Endothelial cell of umbilical vein (primary cell): ENCODE measurements around the gene PPP5C. TPM values are rescaled to one million over a fixed set of nuclear protein-coding genes. Genes with fewer than 3 reads are reported as not detected.

Experiments
- BruUV-seq: library from RNA; stranded (reverse); fragments of 400-500 nt; replicated peaks from 2 replicates; lab custom pipeline; 2021; lab: Mats Ljungman, UMichigan
- CTCF ChIA-PET: fragments of 300-600, 350-600 bp; sonication (Branson Sonifier 250); formaldehyde crosslinking; loops from one replicate; lab custom pipeline; 2021; ENCODE audit warnings: antibody characterized with exemption, inconsistent platforms; lab: Charles Lee
- POLR2A ChIA-PET: fragments of 300-600, 350-600 bp; sonication (Branson Sonifier 250); formaldehyde crosslinking; loops from one replicate; lab custom pipeline; 2021; ENCODE audit warnings: antibody characterized with exemption, inconsistent platforms; lab: Charles Lee
- DNase-seq: peaks from one replicate; pipeline ENCODE4 v3.0.0-alpha.2; 2011; ENCODE audit warnings: low read depth, low spot score
- FAIRE-seq: peaks from 2 replicates; lab custom pipeline; 2011; peaks lifted over from hg19 to GRCh38; lab: Jason Lieb, UNC
- H2AFZ ChIP-seq: 2 replicates; pipeline ENCODE4 v1.6.0; 2012; ENCODE audit warnings: low read depth, low read length, control low read depth, inconsistent platforms
- H3K27ac ChIP-seq: 2 replicates; pipeline ENCODE4 v1.5.1; 2011; ENCODE audit warnings: low read depth, mild to moderate bottlenecking, control low read depth, low read length, moderate library complexity; ENCODE audit not compliant: insufficient read depth
- H3K27me3 ChIP-seq, 2 experiments: 2 replicates each; pipeline versions ENCODE4 v1.6.0 to v1.6.1; 2011; ENCODE audit warnings: low read length in 2 of 2, mixed read lengths in 1 of 2; ENCODE audit not compliant: control insufficient read depth in 2 of 2, insufficient read depth in 2 of 2
- H3K36me3 ChIP-seq, 2 experiments: 2 replicates in 1 of 2; 3 replicates in 1 of 2; pipeline ENCODE4 v1.5.1; 2011; ENCODE audit warnings: low read length in 2 of 2, mild to moderate bottlenecking in 1 of 2, moderate library complexity in 1 of 2; ENCODE audit not compliant: control insufficient read depth in 2 of 2, insufficient read depth in 2 of 2; ENCODE audit errors: extremely low read depth in 1 of 2
- H3K4me1 ChIP-seq: 3 replicates; pipeline ENCODE4 v1.5.1; 2011; ENCODE audit warnings: mild to moderate bottlenecking, low read length; ENCODE audit not compliant: control insufficient read depth, insufficient read depth; ENCODE audit errors: extremely low read depth
- H3K4me2 ChIP-seq: 2 replicates; pipeline ENCODE4 v1.6.1; 2011; ENCODE audit warnings: low read length, control low read depth, mixed read lengths; ENCODE audit not compliant: insufficient read depth
- H3K4me3 ChIP-seq, 3 experiments: fragments of 200-600 bp in 1 of 3; sonication (generic), shearing (Covaris generic) in 1 of 3; replicated peaks in 1 of 3; 2 replicates each; pipeline ENCODE4 v1.5.1; 2011 to 2016; ENCODE audit warnings: control low read depth in 3 of 3, low read length in 3 of 3, mild to moderate bottlenecking in 2 of 3, inconsistent platforms in 1 of 3, low read depth in 1 of 3, moderate library complexity in 1 of 3; ENCODE audit not compliant: insufficient read depth in 1 of 3
- H3K79me2 ChIP-seq: 2 replicates; pipeline ENCODE4 v1.6.0; 2012; ENCODE audit warnings: low read length, inconsistent platforms; ENCODE audit not compliant: control insufficient read depth, insufficient read depth
- H3K9ac ChIP-seq: replicated peaks from 2 replicates; pipeline ENCODE3; 2011; ENCODE audit warnings: low read length, control low read depth; ENCODE audit not compliant: insufficient read depth; ENCODE audit errors: extremely low read depth
- H3K9me1 ChIP-seq: replicated peaks from 3 replicates; pipeline ENCODE4 v1.6.0; 2011; ENCODE audit warnings: mild to moderate bottlenecking, low read length; ENCODE audit not compliant: control insufficient read depth, insufficient read depth; ENCODE audit errors: extremely low read depth
- H3K9me3 ChIP-seq: replicated peaks from 2 replicates; pipeline ENCODE4 v1.5.1; 2012; ENCODE audit warnings: low read length, inconsistent platforms; ENCODE audit not compliant: control insufficient read depth, insufficient read depth
- H4K20me1 ChIP-seq: replicated peaks from 2 replicates; pipeline ENCODE3; 2011; ENCODE audit warnings: mild to moderate bottlenecking, low read length; ENCODE audit not compliant: control insufficient read depth, insufficient read depth; ENCODE audit errors: extremely low read depth
- EZH2 ChIP-seq: IDR thresholded peaks from 2 replicates; pipeline ENCODE4 v1.6.1; 2012; ENCODE audit warnings: borderline replicate concordance, low read depth, mild to moderate bottlenecking, moderate library complexity, low read length, inconsistent platforms; ENCODE audit not compliant: severe bottlenecking
- FOS ChIP-seq: IDR thresholded peaks from 2 replicates; pipeline ENCODE4 v1.6.1; 2011; ENCODE audit warnings: mild to moderate bottlenecking, low read length, moderate library complexity, borderline replicate concordance; ENCODE audit not compliant: insufficient read depth
- GATA2 ChIP-seq: IDR thresholded peaks from 2 replicates; pipeline ENCODE4 v1.7.0; 2011; ENCODE audit warnings: low read depth, mild to moderate bottlenecking, moderate library complexity, mixed read lengths, low read length; ENCODE audit not compliant: insufficient read length, insufficient read depth
- JUN ChIP-seq: IDR thresholded peaks from 2 replicates; pipeline ENCODE4 v1.6.1; 2011; ENCODE audit warnings: borderline replicate concordance, low read depth; ENCODE audit not compliant: insufficient read length, insufficient read depth
- MYC ChIP-seq: IDR thresholded peaks from one replicate; pipeline ENCODE4 v1.6.1; 2011; ENCODE audit warnings: mild to moderate bottlenecking, low read depth, low read length
- POLR2A ChIP-seq: IDR thresholded peaks from 2 replicates; pipeline ENCODE4 v1.6.1; 2012; ENCODE audit warnings: low read depth, mild to moderate bottlenecking, control low read depth, low read length
- POLR2AphosphoS5 ChIP-seq: IDR thresholded peaks from 2 replicates; pipeline ENCODE4 v1.6.1; 2012; ENCODE audit warnings: low read depth, mild to moderate bottlenecking, control low read depth, low read length, moderate library complexity; ENCODE audit not compliant: insufficient read depth
- dilution Hi-C: fragments of 300-500 bp; cut with MboI; formaldehyde crosslinking; loops from one replicate; pipeline ENCODE4 v1.15.0; 2019; ENCODE audit warnings: low sequenced_read_pairs; ENCODE audit not compliant: extremely low pct_ligation_motif_present
- intact Hi-C: fragments of 100-400 bp; cut with micrococcal nuclease; formaldehyde crosslinking; loops from one replicate; pipeline ENCODE4 v1.10.0; 2022
- polyA plus RNA-seq, 4 experiments: library from polyadenylated mRNA; depleted of rRNA in 3 of 4; stranded (reverse) in 3 of 4; unstranded in 1 of 4; fragments of >200 nt; gene quantifications; 2 replicates each; pipeline versions ENCODE4 v1.2.1 to v1.2.3, GENCODE V29; 2011 to 2012; ENCODE audit warnings: missing spikeins in 1 of 4
- total RNA-seq: library from RNA; stranded (reverse); gene quantifications from 2 replicates; pipeline ENCODE4 v1.2.3, GENCODE V29; 2021
- TF ChIP-seq, protein P1 (sequence below), 2 donors: IDR thresholded peaks; 1 replicate in 1 of 2; 2 replicates in 1 of 2; pipeline ENCODE4 v1.5.1; 2011; ENCODE audit warnings: low read length in 2 of 2, mild to moderate bottlenecking in 2 of 2, moderate library complexity in 2 of 2, control low read depth in 1 of 2, inconsistent platforms in 1 of 2, low read depth in 1 of 2; ENCODE audit not compliant: insufficient read depth in 1 of 2; ENCODE audit errors: extremely low read depth in 1 of 2
- TF ChIP-seq, protein P2 (sequence below): IDR thresholded peaks from 2 replicates; pipeline ENCODE4 v1.6.1; 2011; ENCODE audit not compliant: insufficient read depth, insufficient read length

PPP5C gene
- total and polyA plus RNA-seq, 2 donors (not counting 3 experiments of a cell fraction or from before 2014, with no cell fraction given) = 114 to 172 TPM

DNA sequence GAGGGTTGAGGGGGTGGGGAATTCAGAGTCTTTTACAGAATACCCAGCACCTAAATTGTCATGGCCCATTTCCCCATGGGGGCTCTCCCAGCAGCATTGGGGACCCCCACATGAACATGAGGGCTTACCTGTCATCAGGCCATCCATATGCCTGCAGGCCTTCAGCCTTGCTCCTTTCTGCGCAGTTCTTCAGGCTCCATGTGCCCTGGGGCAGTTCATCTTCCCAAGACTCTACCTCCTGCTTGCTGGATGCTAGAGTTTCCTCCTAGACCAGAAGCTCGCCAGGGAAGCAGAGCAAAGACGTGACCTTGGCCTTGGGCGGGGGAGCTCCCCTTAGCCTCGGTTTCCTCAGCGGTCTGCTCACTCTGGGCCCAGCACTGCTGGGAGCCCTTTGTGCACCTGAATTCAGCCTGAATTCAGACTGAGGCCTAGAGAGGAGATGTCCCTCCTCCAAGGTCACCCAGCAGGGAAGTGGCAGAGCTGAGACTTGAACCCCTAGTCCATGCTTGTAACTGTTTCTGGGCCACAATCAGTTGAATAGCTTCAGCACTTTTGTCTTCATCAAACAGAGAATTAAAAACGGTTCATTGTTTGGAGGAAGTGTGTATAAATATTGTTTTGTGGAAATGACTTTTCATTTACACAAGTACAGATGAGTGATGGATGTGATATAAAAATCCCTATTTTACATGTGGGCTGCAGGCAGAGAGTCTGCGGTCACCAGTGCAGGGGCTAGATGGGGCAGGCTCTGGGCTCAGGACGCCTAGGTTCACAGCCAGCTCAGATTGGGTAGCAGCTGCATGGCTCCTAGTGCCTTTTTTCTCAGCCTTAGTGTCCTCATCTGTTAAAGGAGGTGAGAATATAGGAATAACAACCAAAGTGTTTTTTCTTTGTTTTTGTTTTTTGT, 9.5 kb downstream of the PPP5C start:
- Histone ChIP-seq H3K4me3 (no peak overlapping the region), H3K27ac (no peak overlapping the region), H2AFZ (no peak overlapping the region), H3K27me3 (no peaks in the 10 kb centered on the region), H4K20me1 (no peaks in the 10 kb centered on the region), H3K4me1 (peaks cover 10% of the 10 kb centered on the region), H3K4me2 (no peak overlapping the region), H3K36me3 (peaks cover 5 to 28% of the 10 kb centered on the region in 2 experiments), H3K9ac (no peak overlapping the region), H3K9me3 (no peaks in the 10 kb centered on the region), H3K9me1 (no peaks in the 10 kb centered on the region), H3K79me2 (peaks cover 85% of the 10 kb centered on the region)
- no peak for DNase-seq
- dilution Hi-C loops = no loop called here
- no peak for TF ChIP-seq MYC
- TF ChIP-seq, protein P1, sequence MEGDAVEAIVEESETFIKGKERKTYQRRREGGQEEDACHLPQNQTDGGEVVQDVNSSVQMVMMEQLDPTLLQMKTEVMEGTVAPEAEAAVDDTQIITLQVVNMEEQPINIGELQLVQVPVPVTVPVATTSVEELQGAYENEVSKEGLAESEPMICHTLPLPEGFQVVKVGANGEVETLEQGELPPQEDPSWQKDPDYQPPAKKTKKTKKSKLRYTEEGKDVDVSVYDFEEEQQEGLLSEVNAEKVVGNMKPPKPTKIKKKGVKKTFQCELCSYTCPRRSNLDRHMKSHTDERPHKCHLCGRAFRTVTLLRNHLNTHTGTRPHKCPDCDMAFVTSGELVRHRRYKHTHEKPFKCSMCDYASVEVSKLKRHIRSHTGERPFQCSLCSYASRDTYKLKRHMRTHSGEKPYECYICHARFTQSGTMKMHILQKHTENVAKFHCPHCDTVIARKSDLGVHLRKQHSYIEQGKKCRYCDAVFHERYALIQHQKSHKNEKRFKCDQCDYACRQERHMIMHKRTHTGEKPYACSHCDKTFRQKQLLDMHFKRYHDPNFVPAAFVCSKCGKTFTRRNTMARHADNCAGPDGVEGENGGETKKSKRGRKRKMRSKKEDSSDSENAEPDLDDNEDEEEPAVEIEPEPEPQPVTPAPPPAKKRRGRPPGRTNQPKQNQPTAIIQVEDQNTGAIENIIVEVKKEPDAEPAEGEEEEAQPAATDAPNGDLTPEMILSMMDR (IDR thresholded peaks at IDR 0.05; ENCODE audit: extremely low read depth in 1 of 2, insufficient read depth in 1 of 2, low read depth in 1 of 2, low read length in 2 of 2) = no peak
- TF ChIP-seq JUN = no peak
- no peak for TF ChIP-seq POLR2A
- no peak for TF ChIP-seq POLR2AphosphoS5
- TF ChIP-seq EZH2 = no peak
- TF ChIP-seq, protein P2, sequence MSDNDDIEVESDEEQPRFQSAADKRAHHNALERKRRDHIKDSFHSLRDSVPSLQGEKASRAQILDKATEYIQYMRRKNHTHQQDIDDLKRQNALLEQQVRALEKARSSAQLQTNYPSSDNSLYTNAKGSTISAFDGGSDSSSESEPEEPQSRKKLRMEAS = no peak
- no peak for TF ChIP-seq FOS
- no peak for TF ChIP-seq GATA2
- ChIA-PET POLR2A (no interaction called here), CTCF (interaction anchor here (0.9 to 2.9 kb wide), 7 partner anchors 9 to 76 kb away, joined by 3 to 9 read pairs (median 5); partner anchors contain the start of gene PPP5C)
- intact Hi-C loops = no loop called here
- no TSS peak for BruUV-seq
- no peak for FAIRE-seq
